AG04450 (cell line): ENCODE measurements around the gene VPS52. TPM values are rescaled to one million over a fixed set of nuclear protein-coding genes. Genes with fewer than 3 reads are reported as not detected.
A peak's percentile ranks its signal among the peaks of the same experiment; 100 is the strongest.

ENCODE experiments used
- CTCF ChIA-PET: fragments of 300-600, 350-600 bp; formaldehyde crosslinking; extraction: SDS; loops from one replicate; lab custom pipeline; 2022; ENCODE audit warnings: antibody characterized with exemption, inconsistent platforms; lab: Charles Lee
- POLR2A ChIA-PET: fragments of 350-600 bp; formaldehyde crosslinking; extraction: SDS; loops from one replicate; lab custom pipeline; 2021; ENCODE audit warnings: antibody characterized with exemption, inconsistent platforms; lab: Yijun Ruan, JAX
- DNase-seq: peaks from one replicate; pipeline ENCODE4 v3.0.0-alpha.2; 2011; ENCODE audit warnings: low read depth, low spot score
- H3K27ac ChIP-seq: one replicate; pipeline ENCODE4 v1.5.1; 2012; ENCODE audit warnings: low read depth, low read length, control low read depth
- H3K27me3 ChIP-seq: one replicate; pipeline ENCODE4 v1.6.0; 2012; ENCODE audit warnings: low read length; ENCODE audit not compliant: control insufficient read depth, insufficient read depth
- H3K4me3 ChIP-seq: 2 replicates; pipeline ENCODE4 v1.5.1; 2011; ENCODE audit warnings: mild to moderate bottlenecking, low read depth, low read length, control low read depth
- H3K9me3 ChIP-seq: 2 replicates; pipeline ENCODE4 v1.5.1; 2012; ENCODE audit warnings: low read length; ENCODE audit not compliant: control insufficient read depth, insufficient read depth
- polyA plus RNA-seq: library from polyadenylated mRNA; depleted of rRNA; stranded (reverse); fragments of >200 nt; gene quantifications from 2 replicates; pipeline ENCODE4 v1.2.3, GENCODE V29; 2011; rRNA removed
- small RNA-seq: library from RNA; depleted of rRNA; stranded (forward); fragments of <200 nt; gene quantifications from one replicate; pipeline ENCODE3, GENCODE V24; 2012; ENCODE audit warnings: low read depth; ENCODE audit not compliant: insufficient read length
- TF ChIP-seq, protein P1 (sequence below): IDR thresholded peaks from 2 replicates; pipeline ENCODE4 v1.5.1; 2011; ENCODE audit warnings: low read depth, low read length, control low read depth, inconsistent platforms

The VPS52 gene
- polyA plus RNA-seq, 1 experiment: 58.0 TPM

DNA sequence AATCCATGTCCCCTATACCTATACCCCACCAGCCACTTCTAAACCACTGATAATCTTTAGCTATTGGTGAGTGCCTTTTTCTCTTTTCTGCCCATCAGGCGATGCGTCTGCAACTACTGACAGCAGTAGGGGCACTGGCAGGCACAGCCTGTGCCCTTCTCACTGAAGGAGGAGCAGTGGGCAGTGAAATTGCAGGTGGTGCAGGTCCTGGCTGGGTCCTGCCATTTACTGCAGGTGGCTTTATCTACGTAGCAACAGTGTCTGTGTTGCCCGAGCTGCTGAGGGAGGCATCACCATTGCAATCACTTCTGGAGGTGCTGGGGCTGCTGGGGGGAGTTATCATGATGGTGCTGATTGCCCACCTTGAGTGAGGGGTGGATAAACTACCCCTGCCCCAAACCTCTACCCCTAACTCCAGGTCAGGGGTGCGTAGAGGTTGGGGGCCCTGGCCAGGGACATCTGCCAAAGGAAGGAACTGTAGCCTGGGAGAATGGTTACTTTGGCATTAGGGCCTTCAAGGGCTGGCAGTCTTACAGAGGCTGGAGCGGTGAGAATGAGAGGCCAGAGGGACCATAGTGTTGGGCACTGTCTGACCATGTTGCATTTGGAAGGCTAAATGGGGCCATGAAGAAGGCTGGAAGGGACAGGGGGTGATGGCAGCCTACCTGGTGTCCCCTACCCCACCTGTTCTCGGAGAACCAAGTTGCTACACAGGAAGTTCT is 68.1 kb downstream of the VPS52 start:
- CTCF ChIA-PET: interaction anchor here (1.3 kb wide), 1 partner anchor 56 kb away, joined by 3 read pairs; no protein-coding TSS in a partner anchor
- Histone ChIP-seq H3K4me3 (peak overlapping the region; percentile 17; the same call in 1 of the 2 replicates), H3K27ac (no peak overlapping the region), H3K9me3 (peaks cover 3% of the 10 kb centered on the region; the same call in 1 of the 2 replicates), H3K27me3 (no peaks in the 10 kb centered on the region)
- POLR2A ChIA-PET: no interaction called here
- no peak for DNase-seq
- TF ChIP-seq, protein P1, sequence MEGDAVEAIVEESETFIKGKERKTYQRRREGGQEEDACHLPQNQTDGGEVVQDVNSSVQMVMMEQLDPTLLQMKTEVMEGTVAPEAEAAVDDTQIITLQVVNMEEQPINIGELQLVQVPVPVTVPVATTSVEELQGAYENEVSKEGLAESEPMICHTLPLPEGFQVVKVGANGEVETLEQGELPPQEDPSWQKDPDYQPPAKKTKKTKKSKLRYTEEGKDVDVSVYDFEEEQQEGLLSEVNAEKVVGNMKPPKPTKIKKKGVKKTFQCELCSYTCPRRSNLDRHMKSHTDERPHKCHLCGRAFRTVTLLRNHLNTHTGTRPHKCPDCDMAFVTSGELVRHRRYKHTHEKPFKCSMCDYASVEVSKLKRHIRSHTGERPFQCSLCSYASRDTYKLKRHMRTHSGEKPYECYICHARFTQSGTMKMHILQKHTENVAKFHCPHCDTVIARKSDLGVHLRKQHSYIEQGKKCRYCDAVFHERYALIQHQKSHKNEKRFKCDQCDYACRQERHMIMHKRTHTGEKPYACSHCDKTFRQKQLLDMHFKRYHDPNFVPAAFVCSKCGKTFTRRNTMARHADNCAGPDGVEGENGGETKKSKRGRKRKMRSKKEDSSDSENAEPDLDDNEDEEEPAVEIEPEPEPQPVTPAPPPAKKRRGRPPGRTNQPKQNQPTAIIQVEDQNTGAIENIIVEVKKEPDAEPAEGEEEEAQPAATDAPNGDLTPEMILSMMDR: no peak

DNA sequence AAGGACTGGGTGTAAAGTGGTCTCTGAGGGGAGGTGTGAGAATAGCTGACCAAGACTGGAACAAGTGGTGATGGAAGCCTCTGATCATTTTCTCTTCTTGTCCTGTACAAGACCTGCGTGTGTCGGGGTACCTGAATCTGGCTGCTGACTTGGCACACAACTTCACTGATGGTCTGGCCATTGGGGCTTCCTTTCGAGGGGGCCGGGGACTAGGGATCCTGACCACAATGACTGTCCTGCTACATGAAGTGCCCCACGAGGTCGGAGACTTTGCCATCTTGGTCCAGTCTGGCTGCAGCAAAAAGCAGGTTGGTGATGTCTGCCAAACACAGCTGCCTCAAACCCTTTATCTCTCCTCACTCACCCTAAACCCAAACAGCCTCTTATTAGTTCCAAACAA is 68.9 kb downstream of the VPS52 start:
- Histone ChIP-seq H3K4me3 (peak overlapping the region; percentile 95), H3K27ac (no peak overlapping the region), H3K27me3 (no peaks in the 10 kb centered on the region), H3K9me3 (peaks cover 3% of the 10 kb centered on the region; the same call in 1 of the 2 replicates)
- POLR2A ChIA-PET: interaction anchor here (0.6 kb wide), 1 partner anchor 115 kb away, joined by 3 read pairs; the partner anchor contains the start of gene ZBTB22
- TF ChIP-seq, protein P1: no peak
- no peak for DNase-seq
- CTCF ChIA-PET: interaction anchor here (0.7 to 1.3 kb wide), 2 partner anchors 55 to 224 kb away, joined by 3 to 4 read pairs; no protein-coding TSS in a partner anchor

DNA sequence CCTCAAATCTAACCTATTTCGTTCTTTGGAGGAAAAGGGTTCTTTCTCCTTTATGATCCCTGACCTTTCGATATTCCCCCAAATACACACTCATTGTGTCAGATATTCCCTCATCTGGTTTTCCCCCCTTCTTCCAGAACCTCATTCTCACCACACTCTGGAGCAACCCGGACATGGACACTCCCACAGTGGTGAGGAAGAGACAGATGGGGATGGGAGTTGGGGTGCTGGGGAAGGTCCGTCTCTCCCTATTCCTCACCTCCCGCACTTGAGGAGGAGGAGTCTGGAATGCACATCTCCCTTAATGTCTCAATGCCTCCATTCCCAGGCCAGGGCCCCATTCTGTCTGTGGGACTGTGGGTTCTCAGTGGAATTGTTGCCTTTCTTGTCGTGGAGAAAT is 69.7 kb downstream of the VPS52 start:
- ChIA-PET POLR2A (no interaction called here), CTCF (no interaction called here)
- H3K4me3 ChIP-seq: peak overlapping the region; percentile 95
- peaks cover 3% of the 10 kb centered on the region; the same call in 1 of the 2 replicates for H3K9me3 ChIP-seq
- H3K27ac ChIP-seq: no peak overlapping the region
- DNase-seq: no peak
- TF ChIP-seq, protein P1: no peak
- no peaks in the 10 kb centered on the region for H3K27me3 ChIP-seq

DNA sequence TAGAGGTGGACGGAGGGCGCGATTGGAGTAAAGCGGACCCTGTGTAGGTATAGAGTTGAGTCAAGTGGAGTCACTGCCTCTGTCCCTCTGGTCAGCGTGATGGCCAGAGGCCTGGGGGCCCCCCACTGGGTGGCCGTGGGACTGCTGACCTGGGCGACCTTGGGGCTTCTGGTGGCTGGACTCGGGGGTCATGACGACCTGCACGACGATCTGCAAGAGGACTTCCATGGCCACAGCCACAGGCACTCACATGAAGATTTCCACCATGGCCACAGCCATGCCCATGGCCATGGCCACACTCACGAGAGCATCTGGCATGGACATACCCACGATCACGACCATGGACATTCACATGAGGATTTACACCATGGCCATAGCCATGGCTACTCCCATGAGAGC is 70.5 kb downstream of the VPS52 start:
- no peak for DNase-seq
- ChIA-PET POLR2A (no interaction called here), CTCF (no interaction called here)
- peaks cover 3% of the 10 kb centered on the region; the same call in 1 of the 2 replicates for H3K9me3 ChIP-seq
- H3K27me3 ChIP-seq: no peaks in the 10 kb centered on the region
- H3K27ac ChIP-seq: peak overlapping the region; percentile 89
- TF ChIP-seq, protein P1: 0 out of 2 replicates have a peak, but pooled peaks have one; percentile 9
- peak overlapping the region; percentile 95 for H3K4me3 ChIP-seq

Small RNA genes within 50 kb of the gene (small RNA-seq; reads per million reads assigned to genes)
- 5.1 reads per million, percentile 51 among the genes with 10 or more reads in this experiment for gene MIR219A1

Other genes with a start within 250 kb of the VPS52 start
- gene HLA-DPA1, start 198.2 kb downstream of the VPS52 start, polyA plus RNA-seq: 0.10 and 0.15 TPM in 2 replicates
- gene HLA-DPB1, start 195.9 kb downstream of the VPS52 start, polyA plus RNA-seq: 0.94 and 1.6 TPM in 2 replicates
- 0.26 and 0.37 TPM in 2 replicates for gene COL11A2, start 79.4 kb downstream of the VPS52 start, polyA plus RNA-seq
- 38.5 and 44.1 TPM in 2 replicates for gene RXRB, start 71.2 kb downstream of the VPS52 start, polyA plus RNA-seq
- gene SLC39A7, start 71.0 kb downstream of the VPS52 start, polyA plus RNA-seq: 129 and 150 TPM in 2 replicates
- gene HSD17B8, start 67.2 kb downstream of the VPS52 start, polyA plus RNA-seq: 4.9 and 5.7 TPM in 2 replicates
- 23.8 and 26.8 TPM in 2 replicates for gene RING1, start 63.4 kb downstream of the VPS52 start, polyA plus RNA-seq
- 5,380 and 5,823 TPM in 2 replicates for gene RPS18, start 199 bp upstream of the VPS52 start, polyA plus RNA-seq
- gene B3GALT4, start 5.2 kb upstream of the VPS52 start, polyA plus RNA-seq: 1.1 and 1.4 TPM in 2 replicates
- gene WDR46, start 17.4 kb upstream of the VPS52 start, polyA plus RNA-seq: 43.3 and 44.7 TPM in 2 replicates
- gene PFDN6, start 17.7 kb upstream of the VPS52 start, polyA plus RNA-seq: 59.6 and 64.6 TPM in 2 replicates
- 21.9 and 25.0 TPM in 2 replicates for gene RGL2, start 27.1 kb upstream of the VPS52 start, polyA plus RNA-seq
- gene TAPBP, start 42.2 kb upstream of the VPS52 start, polyA plus RNA-seq: 29.3 and 37.9 TPM in 2 replicates
- gene ZBTB22, start 45.9 kb upstream of the VPS52 start, polyA plus RNA-seq: 8.4 and 11.8 TPM in 2 replicates
- gene DAXX, start 51.1 kb upstream of the VPS52 start, polyA plus RNA-seq: 69.7 and 75.6 TPM in 2 replicates
- gene KIFC1, start 119.9 kb upstream of the VPS52 start, polyA plus RNA-seq: 10.2 TPM in 2 replicates
- gene PHF1, start 139.1 kb upstream of the VPS52 start, polyA plus RNA-seq: 26.6 and 29.7 TPM in 2 replicates
- gene CUTA, start 146.2 kb upstream of the VPS52 start, polyA plus RNA-seq: 298 and 340 TPM in 2 replicates
- 5.3 and 6.5 TPM in 2 replicates for gene SYNGAP1, start 148.2 kb upstream of the VPS52 start, polyA plus RNA-seq
- gene ZBTB9, start 182.7 kb upstream of the VPS52 start, polyA plus RNA-seq: 5.8 and 6.0 TPM in 2 replicates